Stimulated activated CD8-positive, alpha-beta memory T cell treated with anti-CD3 and anti-CD28 coated beads, Interleukin-7, amount 100 ng/mL, for 48 hours (primary cell): Measurements from ENCODE around the gene PROK1.
"Not testable (repeated sequence)": the region's sequence is repeated elsewhere in the genome, so short reads cannot be mapped to it uniquely, and the experiment has no call there.

Experiments used
- DNase-seq, 2 donors: peaks; one replicate each; pipeline ENCODE4 v3.0.0-alpha.2; 2020; ENCODE audit warnings: low read depth in 1 of 2; ENCODE audit errors: extremely low read depth in 1 of 2

PROK1 gene

DNA sequence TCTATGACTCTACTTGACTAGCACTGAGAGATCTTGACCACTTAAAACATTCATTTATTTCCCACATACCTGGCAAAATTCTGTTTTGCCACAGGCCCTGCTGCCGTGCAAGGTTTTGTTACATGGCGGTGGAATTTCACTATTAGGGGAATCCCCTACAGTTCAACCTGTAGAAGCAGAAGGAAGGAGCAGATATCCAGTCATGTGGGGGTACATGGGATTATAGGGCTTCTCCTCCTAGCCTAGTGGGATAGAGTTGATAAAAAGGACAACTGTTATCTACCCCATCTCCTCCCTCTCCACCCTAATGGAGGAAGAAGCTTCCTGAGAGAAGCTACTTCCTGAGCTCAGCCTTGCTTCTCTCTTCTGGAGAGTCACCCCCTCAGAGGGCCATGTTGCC, 17.7 kb upstream of the PROK1 start:
- no peak for DNase-seq

DNA sequence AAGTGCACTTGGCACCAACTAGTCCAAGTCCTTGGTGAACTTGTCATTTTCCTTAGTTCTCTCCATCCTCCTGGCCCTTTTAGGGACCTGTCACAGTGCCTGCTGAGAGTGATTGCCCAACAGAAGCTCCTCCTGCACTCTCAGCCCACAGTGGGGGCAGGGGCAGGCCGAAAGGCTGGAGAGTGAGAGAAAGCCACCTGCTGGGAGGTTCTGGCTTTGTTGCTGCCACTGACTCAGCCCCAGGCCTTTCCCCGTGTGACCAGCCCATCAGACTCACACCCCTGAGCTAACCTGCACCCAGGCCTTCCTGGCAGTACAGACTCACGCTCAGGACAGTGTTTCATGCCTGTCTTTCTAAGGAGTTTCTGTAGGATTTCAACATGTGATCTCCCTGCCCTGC, 17.1 kb upstream of the PROK1 start:
- DNase-seq, result no peak

DNA sequence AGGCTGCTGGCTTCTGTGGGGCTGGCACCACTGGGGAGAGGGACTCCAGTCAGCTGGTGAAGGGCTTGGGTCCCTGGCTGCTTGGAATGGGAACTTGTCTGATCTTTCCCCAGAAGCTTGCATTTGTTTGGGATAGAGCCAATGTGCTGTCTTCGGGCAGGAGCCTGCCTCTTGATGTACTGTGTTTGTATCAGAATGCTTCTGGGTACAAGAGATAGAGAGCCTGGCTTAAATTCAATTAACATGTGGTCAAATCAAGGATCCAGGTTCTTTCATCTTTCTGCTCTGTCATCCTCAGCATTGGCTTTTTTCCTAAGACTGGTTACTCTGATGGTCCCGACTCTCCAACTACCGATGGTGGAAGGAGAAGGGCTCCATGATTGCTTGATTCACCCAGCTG, 16.0 kb upstream of the PROK1 start:
- no peak for DNase-seq

DNA sequence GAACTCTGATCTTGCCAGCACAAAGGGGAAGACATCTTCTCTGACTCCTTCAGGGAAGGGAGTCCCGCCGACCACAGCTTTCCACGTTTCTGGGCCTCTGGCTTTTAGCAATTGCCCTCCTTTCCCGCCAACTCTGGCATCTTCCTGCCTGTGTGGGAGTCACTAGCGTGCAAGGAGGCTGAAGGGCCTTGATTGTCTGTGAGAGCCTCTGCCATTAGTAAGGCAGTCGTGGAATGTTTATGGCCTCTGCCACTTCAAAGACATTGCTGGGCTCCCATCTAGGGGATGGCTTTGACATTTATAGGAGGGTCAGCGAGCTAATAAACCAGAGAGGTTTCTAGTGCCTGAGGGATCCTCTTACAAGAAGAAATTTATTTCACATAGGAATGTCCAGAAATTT, 14.3 kb upstream of the PROK1 start:
- DNase-seq, result no peak

DNA sequence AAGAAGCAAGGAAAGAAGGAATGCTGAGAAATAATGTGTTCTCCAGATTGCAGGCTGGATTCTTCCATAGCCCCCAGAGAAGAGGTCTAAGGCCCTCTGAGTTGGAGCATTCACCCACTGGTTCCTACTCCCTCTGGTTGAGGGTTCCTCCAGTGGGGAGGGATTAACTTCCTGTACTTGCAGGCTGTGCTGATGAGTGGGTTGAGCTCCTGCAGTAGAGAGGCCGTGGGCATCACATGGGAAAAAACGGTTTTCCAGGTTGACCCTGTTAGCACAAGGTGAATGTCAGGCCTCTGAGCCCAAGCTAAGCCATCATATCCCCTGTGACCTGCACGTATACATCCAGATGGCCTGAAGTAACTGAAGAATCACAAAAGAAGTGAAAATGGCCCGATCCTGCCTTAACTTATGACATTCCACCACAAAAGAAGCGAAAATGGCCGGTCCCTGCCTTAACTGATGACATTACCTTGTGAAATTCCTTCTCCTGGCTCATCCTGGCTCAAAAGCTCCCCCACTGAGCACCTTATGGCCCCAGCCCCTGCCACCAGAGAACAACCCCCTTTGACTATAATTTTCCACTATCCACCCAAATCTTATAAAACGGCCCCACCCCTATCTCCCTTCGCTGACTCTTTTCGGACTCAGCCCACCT, 13.2 kb upstream of the PROK1 start:
- not testable (repeated sequence) for DNase-seq

DNA sequence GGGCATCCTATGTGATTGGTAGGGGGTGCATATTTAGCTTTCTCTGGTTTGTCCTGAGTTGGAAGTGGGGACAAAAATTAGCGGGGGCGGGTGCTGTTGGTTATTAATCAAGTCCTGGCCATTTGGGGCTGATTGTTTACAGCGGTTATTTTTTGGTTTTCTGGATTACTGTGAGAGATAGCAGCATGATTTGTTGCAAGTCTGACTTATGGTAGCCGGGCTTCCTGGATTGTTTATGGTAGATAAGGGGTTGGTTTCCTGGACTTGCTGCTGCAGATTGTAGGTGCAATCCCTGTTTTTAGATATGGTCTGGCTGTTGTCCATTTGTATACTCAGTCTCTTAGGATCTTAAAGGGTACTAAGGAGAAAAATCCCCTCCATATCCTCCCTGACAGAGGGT, 12.1 kb upstream of the PROK1 start:
- no peak for DNase-seq

DNA sequence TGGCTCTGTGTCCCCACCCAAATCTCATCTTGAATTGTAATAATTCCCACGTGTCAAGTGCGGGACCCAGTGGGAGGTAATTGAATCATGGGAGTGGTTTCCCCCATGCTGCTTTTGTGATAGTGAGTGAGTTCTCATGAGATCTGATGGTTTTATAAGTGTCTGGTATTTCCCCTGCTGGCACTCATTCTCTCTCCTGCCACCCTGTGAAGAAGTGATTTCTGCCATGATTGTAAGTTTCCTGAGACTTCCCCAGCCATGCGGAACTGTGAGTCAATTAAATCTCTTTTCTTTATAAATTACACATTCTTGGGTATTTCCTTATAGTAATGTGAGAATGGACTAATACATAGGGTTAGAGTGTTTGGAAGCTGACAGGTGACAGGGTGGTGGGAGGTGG, 11.1 kb upstream of the PROK1 start:
- not testable (repeated sequence) for DNase-seq

DNA sequence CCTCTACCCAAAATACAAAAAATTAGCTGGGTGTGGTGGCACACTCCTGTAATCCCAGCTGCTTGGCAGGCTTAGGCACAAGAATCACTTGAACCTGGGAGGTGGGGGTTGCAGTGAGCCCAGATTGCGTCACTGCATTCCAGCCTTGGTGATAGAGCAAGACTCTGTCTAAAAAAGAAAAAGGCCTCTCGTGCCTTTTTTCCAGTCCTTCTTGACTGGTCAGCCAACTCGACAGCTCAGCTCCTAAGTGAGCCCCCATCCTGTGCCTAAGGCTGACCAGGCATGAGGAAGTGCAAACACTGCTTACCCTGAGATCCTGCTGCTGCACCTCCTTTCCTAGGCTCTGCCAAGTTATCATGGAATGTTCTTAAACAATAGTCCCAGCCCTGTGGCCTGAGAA, 10.1 kb upstream of the PROK1 start:
- DNase-seq, result no peak

DNA sequence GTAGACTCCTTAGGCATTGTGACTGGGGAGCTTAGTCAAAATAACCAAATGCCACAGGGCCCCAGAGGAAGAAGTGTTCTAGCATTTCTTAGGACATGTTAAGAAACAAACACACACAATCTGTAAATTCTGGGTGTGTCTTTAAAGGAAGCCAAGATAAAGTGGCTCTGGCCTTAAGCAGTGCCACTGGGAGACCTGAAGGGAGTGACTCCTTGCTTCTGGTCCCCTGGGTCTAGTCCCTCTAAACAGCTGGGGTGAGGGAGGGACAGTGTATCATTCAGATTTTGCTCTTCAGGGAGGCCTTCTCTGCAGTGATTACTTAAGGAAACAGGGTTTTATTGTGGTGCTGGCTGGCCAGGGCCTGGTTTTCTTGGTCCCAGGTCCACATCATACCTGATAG, 9.1 kb upstream of the PROK1 start:
- DNase-seq, result no peak

DNA sequence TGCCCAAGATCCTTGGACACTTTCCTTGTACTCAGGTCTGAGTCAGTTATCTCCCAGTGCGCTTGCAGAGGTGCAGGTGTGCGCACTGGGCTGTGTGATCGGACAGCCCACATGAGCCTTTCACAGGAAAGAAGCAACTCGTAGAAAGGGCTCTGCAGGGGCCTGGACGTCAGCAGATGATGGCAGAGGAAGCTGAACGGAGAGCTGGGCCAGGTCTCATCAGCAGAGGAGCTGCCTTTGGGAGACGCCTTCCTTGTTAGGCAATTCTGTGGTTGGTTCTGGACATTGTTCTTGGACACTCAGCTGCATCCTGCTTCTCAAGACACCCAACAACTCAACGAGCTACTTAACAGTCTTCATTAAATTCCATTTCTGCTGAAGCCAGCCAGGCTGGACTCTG, 7.5 kb upstream of the PROK1 start:
- DNase-seq, result no peak

DNA sequence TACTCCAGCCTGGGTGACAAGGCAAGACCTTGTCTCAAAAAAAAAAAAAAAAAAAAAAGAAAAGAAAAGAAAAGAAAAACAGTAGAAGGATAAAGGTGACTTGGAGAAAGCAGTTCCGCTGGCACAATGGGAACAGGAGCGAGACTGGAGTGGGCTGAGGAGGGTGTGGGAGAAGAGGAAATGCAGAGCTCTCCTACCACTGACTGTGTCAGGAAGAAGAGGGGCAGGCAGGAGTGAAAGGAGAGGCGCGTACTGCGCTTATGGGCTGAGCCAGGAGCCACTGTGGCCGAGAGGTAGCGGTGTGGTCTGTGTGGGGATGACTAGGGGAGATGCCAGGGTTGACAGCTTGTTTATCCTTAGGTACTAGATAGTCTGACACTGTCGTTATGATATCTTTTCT, 6.4 kb upstream of the PROK1 start:
- DNase-seq, result no peak

DNA sequence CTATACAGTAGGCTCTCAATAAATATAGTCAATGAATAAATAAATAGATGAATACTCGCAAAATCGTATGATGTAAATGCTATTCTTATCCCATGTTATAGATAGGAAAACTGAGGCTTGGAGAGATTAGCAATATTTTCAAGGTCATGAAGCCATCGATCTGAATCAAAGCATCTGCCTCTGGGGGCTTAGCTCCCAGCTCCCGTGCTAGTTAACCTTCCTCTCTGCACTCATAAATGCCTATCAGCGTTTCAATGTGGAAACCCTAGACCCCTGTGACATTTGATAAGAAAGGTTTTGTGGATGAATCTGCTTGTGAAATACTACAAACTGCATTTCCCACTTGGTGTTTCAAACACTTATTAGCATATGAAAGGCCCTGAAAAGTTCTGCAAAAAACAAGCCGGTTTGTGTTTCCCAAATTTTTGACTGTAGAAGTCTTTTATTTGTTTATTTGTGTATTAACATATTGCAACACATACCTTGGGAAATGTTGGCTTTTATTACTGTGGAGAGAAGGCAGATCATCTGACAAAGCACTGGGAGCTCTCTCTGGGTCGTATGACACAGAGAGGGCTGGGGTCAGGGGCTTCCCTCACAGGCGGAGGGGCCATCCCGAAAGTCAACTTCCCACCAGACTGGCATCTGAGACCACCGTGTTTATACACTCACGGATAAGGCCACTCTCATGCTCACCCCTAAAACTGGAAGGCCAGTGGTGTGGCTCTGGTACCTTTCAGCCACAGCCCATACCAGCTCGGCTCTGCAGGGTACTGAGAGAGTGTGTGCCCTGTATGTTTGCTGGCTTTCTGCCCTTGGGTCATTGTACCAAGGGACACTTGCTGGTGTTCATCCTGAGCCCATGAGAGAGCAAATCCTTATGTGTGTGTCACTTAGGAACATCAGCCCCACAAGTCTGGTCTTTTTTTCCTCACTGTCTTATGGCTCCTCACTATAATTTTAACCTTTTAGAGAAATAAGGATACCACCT, 993 bp upstream of the PROK1 start:
- DNase-seq, result no peak

DNA sequence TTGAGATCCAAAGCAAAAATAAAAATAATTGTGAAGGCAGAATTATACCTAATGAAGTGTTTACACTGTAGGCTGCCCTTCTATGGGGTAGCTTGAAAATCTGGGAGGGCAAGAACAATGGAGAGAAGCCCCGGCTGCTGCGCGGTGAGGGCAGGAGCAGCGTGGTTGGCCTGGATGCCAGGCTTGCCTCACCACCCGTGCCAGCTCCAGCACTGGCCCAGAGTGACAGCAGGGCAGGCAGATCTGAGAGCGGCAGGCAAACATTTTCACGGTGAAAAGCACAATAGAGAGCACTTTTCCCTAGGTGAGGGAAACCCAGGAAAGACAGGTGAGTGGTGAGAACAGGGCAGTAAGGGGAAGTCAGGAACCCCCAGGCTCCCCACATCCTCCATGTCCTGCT, 1.4 kb downstream of the PROK1 start:
- DNase-seq, result no peak

DNA sequence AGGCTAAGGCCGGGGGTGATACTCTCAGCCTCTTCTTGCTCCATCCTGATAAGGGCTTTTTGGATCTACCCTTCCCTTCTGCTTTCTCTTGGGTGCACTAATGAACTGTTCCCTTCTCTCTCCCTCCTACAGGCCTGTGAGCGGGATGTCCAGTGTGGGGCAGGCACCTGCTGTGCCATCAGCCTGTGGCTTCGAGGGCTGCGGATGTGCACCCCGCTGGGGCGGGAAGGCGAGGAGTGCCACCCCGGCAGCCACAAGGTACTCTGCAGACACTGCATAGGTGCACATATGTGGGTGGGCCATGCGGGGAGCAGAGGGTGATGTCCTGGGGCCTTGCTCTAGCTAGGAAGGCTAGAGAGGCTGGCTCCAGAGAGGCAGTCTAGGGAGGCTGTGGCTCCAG, 2.9 kb downstream of the PROK1 start:
- DNase-seq, result no peak

DNA sequence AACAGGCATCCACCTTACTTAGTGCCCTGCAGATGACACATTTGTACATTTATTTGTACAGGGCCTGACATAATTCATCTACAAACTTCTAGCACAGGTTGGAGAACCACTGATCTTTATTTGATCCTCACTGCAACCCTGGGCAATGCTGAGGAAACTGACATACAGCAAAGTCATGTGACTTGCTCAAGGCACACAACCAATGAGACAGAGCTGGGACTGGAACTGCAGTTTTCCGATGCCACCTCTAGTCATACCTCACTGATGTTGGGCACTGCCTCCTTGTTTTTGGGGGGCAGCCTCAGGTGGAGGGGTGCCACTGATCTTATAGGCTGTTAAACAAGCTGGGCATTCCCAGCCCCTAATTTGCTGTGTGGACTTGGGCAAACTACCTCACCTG, 3.4 kb downstream of the PROK1 start:
- no peak for DNase-seq

DNA sequence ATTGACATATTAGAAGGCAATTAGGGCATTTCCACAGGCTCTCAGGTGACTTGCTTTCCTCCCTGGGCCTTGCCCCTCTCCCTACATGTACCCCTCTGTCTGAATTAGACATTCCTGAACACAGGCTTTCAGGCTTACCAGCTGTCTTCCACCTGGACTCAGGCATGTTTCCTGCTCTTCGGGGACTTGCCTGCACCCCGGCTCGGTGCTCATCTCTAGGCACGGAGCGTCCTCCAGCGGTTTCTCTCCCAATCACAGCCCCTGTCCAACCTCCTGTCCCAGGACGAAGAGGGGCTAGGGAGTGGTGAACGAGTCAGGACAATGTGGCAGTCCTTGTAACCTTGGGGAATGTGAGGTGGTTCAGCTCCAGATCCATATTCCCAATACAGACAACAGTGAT, 4.2 kb downstream of the PROK1 start:
- no peak for DNase-seq

DNA sequence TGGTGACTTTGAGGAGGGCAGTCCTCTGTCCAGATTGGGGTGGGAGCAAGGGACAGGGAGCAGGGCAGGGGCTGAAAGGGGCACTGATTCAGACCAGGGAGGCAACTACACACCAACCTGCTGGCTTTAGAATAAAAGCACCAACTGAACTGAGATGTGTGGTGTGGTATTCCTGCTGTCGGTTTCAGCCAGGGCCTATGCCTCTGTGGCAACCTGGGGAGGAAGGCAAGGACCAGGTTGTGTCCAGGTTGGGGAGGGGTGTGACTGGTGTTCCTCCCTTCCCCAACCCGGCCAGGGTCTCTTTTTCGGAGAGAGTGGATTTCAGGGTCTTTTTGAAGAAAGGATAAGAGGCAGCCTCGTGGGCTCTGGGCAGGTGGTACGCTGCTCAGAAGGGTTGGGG, 6.3 kb downstream of the PROK1 start:
- no peak for DNase-seq

DNA sequence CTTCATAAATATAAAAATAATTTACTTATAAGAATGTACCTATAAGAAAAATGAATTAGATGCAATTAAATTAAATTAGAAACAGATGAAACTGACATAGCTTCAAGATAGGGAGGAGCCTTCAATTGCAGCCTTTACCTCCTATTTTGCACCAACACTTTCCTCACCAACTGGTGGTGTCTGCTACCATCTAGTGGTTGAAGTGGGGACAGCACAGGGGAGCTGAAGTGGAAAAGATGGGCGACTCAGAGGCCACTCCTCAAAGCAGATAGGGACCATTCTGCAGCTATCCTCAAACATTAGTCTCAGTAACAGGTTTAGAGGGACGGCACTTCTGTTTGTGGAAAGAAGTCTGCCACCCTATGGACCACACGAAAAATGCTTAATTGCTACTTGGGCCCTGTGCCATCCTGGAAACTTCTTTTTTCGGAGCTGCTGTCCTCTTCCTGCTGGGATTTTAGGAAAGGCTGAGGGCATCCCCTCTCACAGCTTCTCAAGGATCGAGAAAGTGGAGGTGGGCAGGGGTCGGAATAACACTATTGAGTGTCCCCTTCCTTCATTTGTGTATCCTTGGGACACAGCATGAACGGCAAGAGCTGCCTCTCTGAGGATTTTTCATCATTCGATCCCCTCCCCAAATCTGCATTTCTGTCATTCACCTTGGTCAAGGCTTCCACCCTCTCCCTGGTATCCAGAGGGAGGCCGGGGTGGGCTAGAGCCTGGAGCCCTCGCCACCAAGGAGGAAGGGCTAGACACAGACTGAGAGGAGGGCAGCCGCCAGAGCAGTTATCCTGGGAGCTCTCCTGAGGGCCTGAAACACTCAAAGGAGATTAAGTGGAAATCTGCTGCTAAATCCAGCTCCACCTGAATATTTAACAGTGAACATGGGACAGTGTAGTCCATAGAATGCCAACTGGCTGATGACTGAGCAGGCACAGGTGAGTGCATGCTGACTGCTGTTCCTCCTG, 9.6 kb downstream of the PROK1 start:
- peak; percentile 47 to 59 for DNase-seq

DNA sequence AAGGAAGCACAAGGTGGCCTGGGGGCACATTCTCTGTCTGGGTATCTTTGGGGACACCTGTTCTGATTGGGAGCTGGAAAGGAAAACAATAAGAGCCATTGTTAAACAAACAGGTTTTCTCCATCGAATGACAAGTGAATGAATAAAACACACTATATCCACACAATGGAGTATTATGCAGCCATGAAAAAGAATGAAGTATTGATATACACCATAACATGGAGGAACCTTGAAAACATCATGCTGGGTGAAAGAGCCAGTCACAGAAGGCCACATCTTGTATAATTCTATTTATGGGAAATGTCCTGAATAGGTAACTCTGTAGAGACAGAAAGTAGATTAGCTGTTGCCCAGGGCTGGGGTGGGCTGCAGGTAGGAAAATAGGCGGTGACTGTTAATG, 11.1 kb downstream of the PROK1 start:
- no peak for DNase-seq

DNA sequence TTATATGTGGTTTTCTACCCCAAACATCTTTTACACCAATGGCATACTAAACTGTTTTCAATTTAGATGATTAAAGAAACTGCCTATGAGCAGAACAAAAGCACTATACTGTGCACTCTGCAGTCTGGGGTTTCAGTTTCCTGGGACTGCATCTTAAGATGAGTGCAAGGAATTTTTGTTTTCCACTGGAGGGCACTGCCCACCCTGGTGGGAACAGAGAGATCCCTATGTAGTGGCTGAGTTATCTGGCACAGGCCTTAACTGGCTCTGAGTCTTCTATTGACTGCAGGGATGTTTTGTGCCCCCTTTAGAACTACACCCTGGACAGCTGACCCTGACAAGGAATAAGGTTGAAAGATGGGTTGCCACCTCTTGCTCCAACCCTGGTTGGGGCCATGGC, 12.0 kb downstream of the PROK1 start:
- no peak for DNase-seq

DNA sequence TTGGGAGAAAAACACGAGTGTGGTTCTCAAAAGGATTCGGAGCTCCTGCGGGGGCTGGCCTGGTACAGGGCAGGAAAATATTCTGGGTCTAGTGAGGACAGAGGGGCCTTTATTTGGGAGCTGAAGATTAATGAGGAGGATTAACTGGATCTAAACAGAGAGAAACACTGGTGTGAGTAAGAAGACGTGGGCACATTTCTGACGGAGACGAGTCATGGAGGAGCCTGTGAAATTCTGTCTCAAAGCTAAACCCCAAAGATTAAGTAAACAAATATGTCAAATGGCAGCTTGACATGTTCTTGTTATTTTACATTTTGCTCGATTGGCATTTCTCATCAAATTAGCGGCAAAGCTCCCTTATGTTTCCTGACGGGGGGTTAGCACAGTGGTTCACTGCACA, 12.8 kb downstream of the PROK1 start:
- no peak for DNase-seq
